Skin epidermis (tissue), 12 donors: ENCODE results near the gene ADAMTS8.

ENCODE experiments used
- H3K27ac ChIP-seq, 21 experiments: fragments of 200-600 bp; sonication (generic) in 11 of 21; one replicate each; pipeline ENCODE4 v1.5.0; 2020; ENCODE audit warnings: mild to moderate bottlenecking in 3 of 21, inconsistent platforms in 2 of 21, moderate library complexity in 2 of 21
- H3K4me3 ChIP-seq, 7 experiments: fragments of 200-600 bp; sonication (generic) in 2 of 7; one replicate each; pipeline ENCODE4 v1.5.0; 2020; ENCODE audit warnings: inconsistent platforms in 2 of 7, mild to moderate bottlenecking in 2 of 7, moderate library complexity in 1 of 7

ADAMTS8 gene

GRCh38 chr11:130428316-130429119, at the start of gene ADAMTS8:
TSS of gene ADAMTS8 (minus strand) at chr11:130428609. CDS start at chr11:130428286, 323 bp downstream.
- Histone ChIP-seq H3K27ac (peak within 1 kb of the TSS in 1 of 21 experiments; percentile 13), H3K4me3 (peak within 1 kb of the TSS in 5 of 7 experiments; percentile 10 to 48 (median 23))

GRCh38 chr11:130477586-130478203, 49.3 kb upstream of the ADAMTS8 start:
- H3K27ac ChIP-seq: peak overlapping the region in 7 of 21 experiments; percentile 2 to 67 (median 31)

GRCh38 chr11:130476922-130477491, 48.6 kb upstream of the ADAMTS8 start:
- Histone ChIP-seq H3K27ac (peak overlapping the region in 5 of 21 experiments; percentile 10 to 57 (median 47)), H3K4me3 (no peak overlapping the region)

More at GRCh38 chr11:130477586-130478203, 49.3 kb upstream of the ADAMTS8 start:
- H3K4me3 ChIP-seq: no peak overlapping the region

GRCh38 chr11:130476200-130476921, 48.0 kb upstream of the ADAMTS8 start:
- peak overlapping the region in 2 of 21 experiments; percentile 47 to 57 for H3K27ac ChIP-seq
- H3K4me3 ChIP-seq: no peak overlapping the region

GRCh38 chr11:130475426-130476053, 47.1 kb upstream of the ADAMTS8 start:
- H3K27ac ChIP-seq: no peak overlapping the region

GRCh38 chr11:130474637-130475400, 46.4 kb upstream of the ADAMTS8 start:
- no peak overlapping the region for H3K27ac ChIP-seq

More at GRCh38 chr11:130475426-130476053, 47.1 kb upstream of the ADAMTS8 start:
- H3K4me3 ChIP-seq: no peak overlapping the region

GRCh38 chr11:130473795-130474377, 45.5 kb upstream of the ADAMTS8 start:
- no peak overlapping the region for H3K27ac ChIP-seq
- no peak overlapping the region for H3K4me3 ChIP-seq

More at GRCh38 chr11:130474637-130475400, 46.4 kb upstream of the ADAMTS8 start:
- H3K4me3 ChIP-seq: no peak overlapping the region

- Histone ChIP-seq H3K4me3 (no peak overlapping the region), H3K27ac (no peak overlapping the region)
Measured at GRCh38 chr11:130473056-130473794, 44.8 kb upstream of the ADAMTS8 start.

- H3K27ac ChIP-seq: no peak overlapping the region
- no peak overlapping the region for H3K4me3 ChIP-seq
Measured at GRCh38 chr11:130472434-130472961, 44.1 kb upstream of the ADAMTS8 start.

GRCh38 chr11:130471731-130472433, 43.5 kb upstream of the ADAMTS8 start:
- Histone ChIP-seq H3K4me3 (no peak overlapping the region), H3K27ac (no peak overlapping the region)

GRCh38 chr11:130470832-130471706, 42.7 kb upstream of the ADAMTS8 start:
- no peak overlapping the region for H3K4me3 ChIP-seq

GRCh38 chr11:130469181-130469580, 40.8 kb upstream of the ADAMTS8 start:
- Histone ChIP-seq H3K27ac (no peak overlapping the region), H3K4me3 (no peak overlapping the region)

More at GRCh38 chr11:130470832-130471706, 42.7 kb upstream of the ADAMTS8 start:
- H3K27ac ChIP-seq: no peak overlapping the region

GRCh38 chr11:130467116-130467900, 38.9 kb upstream of the ADAMTS8 start:
- Histone ChIP-seq H3K4me3 (no peak overlapping the region), H3K27ac (no peak overlapping the region)

GRCh38 chr11:130465263-130465662, 36.9 kb upstream of the ADAMTS8 start:
- Histone ChIP-seq H3K27ac (no peak overlapping the region), H3K4me3 (no peak overlapping the region)

GRCh38 chr11:130464291-130464812, 35.9 kb upstream of the ADAMTS8 start:
- Histone ChIP-seq H3K4me3 (no peak overlapping the region), H3K27ac (no peak overlapping the region)
